HL-60/S4 (cell line): ENCODE results near the gene DDX55.

Experiments used
- in situ Hi-C: fragments of 300-500 bp; cut with MboI; formaldehyde crosslinking; loops from 2 replicates; pipeline ENCODE4 v1.14.3; 2022; ENCODE audit warnings: low sequenced_read_pairs

The DDX55 gene

GRCh38 chr12:123608182-123608581 lies 6.3 kb downstream of the DDX55 start:
- in situ Hi-C loops, result no loop called here

- in situ Hi-C loops, result no loop called here
Observed at GRCh38 chr12:123614110-123614509, 12.2 kb downstream of the DDX55 start.

DNA sequence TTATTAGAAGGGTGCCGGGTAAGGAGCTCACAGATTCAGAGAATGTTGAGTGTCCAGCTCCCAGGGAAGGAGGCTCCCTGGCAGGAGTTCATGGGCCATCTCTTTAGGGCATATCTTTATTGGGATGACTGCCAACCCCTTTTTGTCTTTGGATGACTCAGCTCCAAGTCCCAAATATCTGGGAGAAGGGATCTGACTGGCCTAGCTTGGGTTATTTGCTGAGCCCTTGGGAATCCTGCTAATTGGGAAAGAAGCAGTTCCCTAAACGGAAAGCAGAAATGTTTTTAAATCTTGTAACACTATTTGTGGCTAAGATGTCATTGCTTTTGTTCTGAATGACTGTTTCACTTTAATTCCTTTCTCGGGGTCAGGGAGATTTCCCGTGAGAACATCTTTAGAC lies 12.6 kb downstream of the DDX55 start:
- in situ Hi-C loops, result no loop called here

- in situ Hi-C loops, result no loop called here
Observed at GRCh38 chr12:123617144-123617543, 15.2 kb downstream of the DDX55 start.

GRCh38 chr12:123617580-123617979 lies 15.7 kb downstream of the DDX55 start:
- in situ Hi-C loops, result no loop called here

- in situ Hi-C loops, result no loop called here
Observed at GRCh38 chr12:123621101-123621500, 19.2 kb downstream of the DDX55 start.

DNA sequence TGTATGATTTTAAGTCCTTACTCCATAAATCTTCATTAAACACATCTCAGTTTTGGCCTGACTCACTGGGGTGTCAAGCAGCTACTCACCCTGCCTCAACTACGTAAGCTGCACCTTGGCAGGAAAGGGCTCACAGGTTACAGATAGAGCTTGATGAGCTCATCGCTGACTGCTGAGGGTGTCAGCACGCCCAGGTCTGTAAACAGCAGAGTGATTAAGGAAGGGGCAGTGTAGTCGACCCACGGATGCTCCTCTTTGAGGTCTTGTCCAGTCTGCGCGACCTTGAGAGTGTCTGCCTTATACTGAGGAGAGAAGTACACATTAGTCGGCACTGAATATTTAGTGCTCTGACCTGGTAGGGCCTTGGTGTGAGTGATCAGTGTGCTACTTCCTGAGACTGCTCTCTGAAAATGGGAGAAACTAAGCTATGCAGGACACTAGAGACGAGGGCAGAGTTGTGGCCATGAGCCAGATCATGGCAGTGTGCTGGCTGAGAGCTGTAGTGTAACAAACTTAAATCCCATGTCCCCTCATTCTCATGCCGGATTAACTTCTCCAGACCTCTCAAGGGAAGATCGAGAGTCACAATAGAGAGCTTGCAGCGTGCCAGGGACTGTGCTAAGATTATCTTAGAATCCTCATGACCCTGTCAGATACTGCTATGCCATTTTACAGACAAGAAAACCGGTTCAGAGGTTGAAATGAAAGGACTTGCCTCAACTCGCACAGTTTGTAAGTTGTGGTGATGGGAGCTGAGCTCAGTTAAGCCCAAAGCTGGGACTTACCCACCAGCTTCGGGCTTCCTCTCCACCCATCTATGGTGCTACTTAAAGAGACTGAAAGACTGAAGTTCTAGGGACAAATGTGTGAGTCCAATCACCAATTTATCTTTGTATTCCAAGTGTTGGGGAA lies 20.0 kb downstream of the DDX55 start:
- in situ Hi-C loops, result no loop called here

GRCh38 chr12:123633379-123634141 lies 31.7 kb downstream of the DDX55 start, which contains the start of the genes EIF2B1 and GTF2H3:
Gene EIF2B1 (minus strand): TSS chr12:123633686. CDS start chr12:123633557, 129 bp downstream.
Gene GTF2H3 (plus strand): TSS chr12:123633829. CDS start chr12:123633860, 31 bp downstream.
- in situ Hi-C loops, result no loop called here

DNA sequence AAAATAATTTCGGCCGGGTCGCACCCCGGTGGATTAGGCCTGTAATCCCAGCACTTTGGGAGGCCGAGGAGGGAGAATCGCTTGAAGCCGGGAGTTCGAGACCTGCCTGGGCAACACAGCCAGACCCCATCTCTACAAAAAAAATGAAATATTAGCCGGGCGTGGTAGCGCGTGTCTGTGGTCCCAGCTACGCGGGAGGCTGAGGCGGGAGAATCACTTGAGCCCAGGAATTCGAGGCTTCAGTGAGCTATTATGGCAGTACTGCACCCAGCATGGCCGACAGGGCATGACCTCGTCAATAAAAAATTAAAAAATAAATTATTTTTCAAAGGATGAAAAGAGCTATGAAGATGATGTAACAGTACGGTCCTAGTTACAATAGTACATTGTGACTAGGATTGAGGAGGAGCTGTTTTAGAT lies 32.3 kb downstream of the DDX55 start:
- in situ Hi-C loops, result no loop called here

- in situ Hi-C loops, result no loop called here
Observed at GRCh38 chr12:123643911-123644310, 42.0 kb downstream of the DDX55 start.

GRCh38 chr12:123645380-123645779 lies 43.5 kb downstream of the DDX55 start:
- in situ Hi-C loops, result no loop called here

GRCh38 chr12:123645878-123646277 lies 44.0 kb downstream of the DDX55 start:
- in situ Hi-C loops, result no loop called here

- in situ Hi-C loops, result no loop called here
Observed at GRCh38 chr12:123648401-123648800, 46.5 kb downstream of the DDX55 start.

DNA sequence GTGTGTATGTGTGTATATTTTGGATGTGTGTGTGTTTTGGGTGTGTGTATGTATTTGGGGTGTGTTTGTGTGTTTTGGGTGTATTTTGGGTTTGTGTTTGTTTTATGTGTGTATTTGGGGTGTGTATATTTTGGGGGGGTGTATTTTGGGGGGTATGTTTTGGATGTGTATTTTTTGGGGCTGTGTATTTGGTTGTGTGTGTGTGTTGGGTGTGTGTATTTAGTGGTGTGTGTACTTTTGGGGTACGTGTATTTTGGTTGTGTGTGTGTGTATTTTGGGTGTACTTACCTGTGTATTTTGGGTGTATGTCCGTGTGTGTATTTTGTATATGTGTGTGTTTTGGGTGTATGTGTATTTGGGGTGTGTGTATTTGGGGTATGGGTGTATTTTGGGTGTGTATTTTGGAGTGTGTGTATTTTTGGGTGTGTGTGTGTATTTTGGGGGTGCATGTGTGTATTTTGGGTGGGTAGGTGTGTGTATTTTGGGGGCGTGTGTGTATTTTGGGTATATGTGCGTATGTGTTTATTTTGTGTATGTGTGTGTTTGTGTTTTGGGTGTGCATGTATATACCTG lies 52.3 kb downstream of the DDX55 start:
- in situ Hi-C loops, result no loop called here

GRCh38 chr12:123655420-123655819 lies 53.5 kb downstream of the DDX55 start:
- in situ Hi-C loops, result no loop called here

DNA sequence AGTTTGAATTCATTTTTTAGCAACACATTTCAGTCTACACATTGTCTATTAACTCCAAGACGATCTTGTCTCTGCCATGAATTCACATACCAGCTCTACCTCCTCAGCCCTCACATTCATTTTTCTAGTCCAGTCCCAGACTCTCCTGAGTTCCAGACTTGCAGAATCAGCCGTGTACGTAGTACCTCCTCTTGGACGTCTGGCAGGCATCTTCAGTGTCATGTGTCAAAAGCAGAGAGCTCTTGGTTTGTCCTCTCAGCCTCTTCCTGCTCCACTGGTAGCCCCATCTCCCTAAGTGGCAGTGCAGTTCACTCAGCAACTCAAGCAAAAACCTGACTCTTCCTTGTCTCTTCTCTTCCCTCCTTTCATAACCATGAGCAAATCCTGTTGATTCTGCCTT lies 54.5 kb downstream of the DDX55 start:
- in situ Hi-C loops, result no loop called here

- in situ Hi-C loops, result no loop called here
Observed at GRCh38 chr12:123657211-123657610, 55.3 kb downstream of the DDX55 start.

GRCh38 chr12:123659996-123660727 lies 58.3 kb downstream of the DDX55 start:
- in situ Hi-C loops, result no loop called here

- in situ Hi-C loops, result no loop called here
Observed at GRCh38 chr12:123667771-123668170, 65.9 kb downstream of the DDX55 start.
